ENCODE results near the gene BANK1. TPM values are rescaled to one million over a fixed set of nuclear protein-coding genes. Genes with fewer than 3 reads are reported as not detected.

The BANK1 gene
- total RNA-seq, 3 donors from 2014 or later, result 0.98 to 13.3 (median 2.0) TPM

- no peaks in the 10 kb centered on the region for H3K36me3 ChIP-seq
- H3K4me1 ChIP-seq, result no peaks in the 10 kb centered on the region
- DNase-seq (ENCODE audit: low spot score in 2 of 2), result no peak
- TF ChIP-seq POLR2A (IDR thresholded peaks at IDR 0.05) (no peak), POLR2AphosphoS5 (IDR thresholded peaks at IDR 0.05) (no peak)
- TF ChIP-seq, protein P1, sequence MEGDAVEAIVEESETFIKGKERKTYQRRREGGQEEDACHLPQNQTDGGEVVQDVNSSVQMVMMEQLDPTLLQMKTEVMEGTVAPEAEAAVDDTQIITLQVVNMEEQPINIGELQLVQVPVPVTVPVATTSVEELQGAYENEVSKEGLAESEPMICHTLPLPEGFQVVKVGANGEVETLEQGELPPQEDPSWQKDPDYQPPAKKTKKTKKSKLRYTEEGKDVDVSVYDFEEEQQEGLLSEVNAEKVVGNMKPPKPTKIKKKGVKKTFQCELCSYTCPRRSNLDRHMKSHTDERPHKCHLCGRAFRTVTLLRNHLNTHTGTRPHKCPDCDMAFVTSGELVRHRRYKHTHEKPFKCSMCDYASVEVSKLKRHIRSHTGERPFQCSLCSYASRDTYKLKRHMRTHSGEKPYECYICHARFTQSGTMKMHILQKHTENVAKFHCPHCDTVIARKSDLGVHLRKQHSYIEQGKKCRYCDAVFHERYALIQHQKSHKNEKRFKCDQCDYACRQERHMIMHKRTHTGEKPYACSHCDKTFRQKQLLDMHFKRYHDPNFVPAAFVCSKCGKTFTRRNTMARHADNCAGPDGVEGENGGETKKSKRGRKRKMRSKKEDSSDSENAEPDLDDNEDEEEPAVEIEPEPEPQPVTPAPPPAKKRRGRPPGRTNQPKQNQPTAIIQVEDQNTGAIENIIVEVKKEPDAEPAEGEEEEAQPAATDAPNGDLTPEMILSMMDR (IDR thresholded peaks at IDR 0.05), result no peak
- intact Hi-C loops (cut with DNase I; ENCODE audit: low total_unique reads), result no loop called here
- H3K4me3 ChIP-seq, result no peak overlapping the region
- H3K9me3 ChIP-seq, result no peaks in the 10 kb centered on the region
- H3K27ac ChIP-seq, result no peak overlapping the region
- no peaks in the 10 kb centered on the region for H3K27me3 ChIP-seq
These were observed 301.1 kb downstream of the BANK1 start for GRCh38 chr4:102091656-102092055.

GRCh38 chr4:102094481-102094880, 304.0 kb downstream of the BANK1 start:
- Histone ChIP-seq H3K27me3 (no peaks in the 10 kb centered on the region), H3K9me3 (no peaks in the 10 kb centered on the region), H3K4me1 (no peaks in the 10 kb centered on the region), H3K27ac (no peak overlapping the region), H3K36me3 (no peaks in the 10 kb centered on the region), H3K4me3 (no peak overlapping the region)
- intact Hi-C loops (cut with DNase I; ENCODE audit: low total_unique reads), result no loop called here
- TF ChIP-seq, protein P1 (IDR thresholded peaks at IDR 0.05), result no peak
- TF ChIP-seq POLR2AphosphoS5 (IDR thresholded peaks at IDR 0.05) (no peak), POLR2A (IDR thresholded peaks at IDR 0.05) (no peak)
- DNase-seq (ENCODE audit: low spot score in 2 of 2), result no peak

DNA sequence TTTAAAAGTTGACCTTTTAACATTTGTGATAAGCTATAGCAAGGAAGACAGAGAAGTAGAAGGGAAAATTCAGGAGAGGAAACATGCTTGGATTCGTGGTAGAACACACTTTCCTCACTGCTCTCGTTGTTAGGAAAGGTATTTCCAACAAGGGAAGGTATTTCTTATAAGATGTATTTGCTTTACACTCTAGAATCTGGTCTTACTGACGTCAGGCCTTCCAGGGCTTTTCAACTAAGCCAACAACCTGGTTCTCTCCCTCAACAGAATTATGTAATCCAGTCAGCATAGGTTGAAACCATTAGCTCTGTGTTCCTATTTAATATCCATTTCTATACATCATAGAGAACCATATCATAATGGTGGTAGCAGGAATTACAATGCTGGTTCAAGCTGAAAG, 312.8 kb downstream of the BANK1 start:
- Histone ChIP-seq H3K4me1 (no peaks in the 10 kb centered on the region), H3K36me3 (no peaks in the 10 kb centered on the region), H3K27me3 (no peaks in the 10 kb centered on the region), H3K9me3 (peaks cover 17 to 19% of the 10 kb centered on the region in 2 donors), H3K4me3 (no peak overlapping the region), H3K27ac (no peak overlapping the region)
- intact Hi-C loops (cut with DNase I; ENCODE audit: low total_unique reads), result no loop called here
- DNase-seq (ENCODE audit: low spot score in 2 of 2), result no peak
- TF ChIP-seq POLR2A (IDR thresholded peaks at IDR 0.05) (no peak), POLR2AphosphoS5 (IDR thresholded peaks at IDR 0.05) (no peak)
- TF ChIP-seq, protein P1 (IDR thresholded peaks at IDR 0.05), result no peak

DNA sequence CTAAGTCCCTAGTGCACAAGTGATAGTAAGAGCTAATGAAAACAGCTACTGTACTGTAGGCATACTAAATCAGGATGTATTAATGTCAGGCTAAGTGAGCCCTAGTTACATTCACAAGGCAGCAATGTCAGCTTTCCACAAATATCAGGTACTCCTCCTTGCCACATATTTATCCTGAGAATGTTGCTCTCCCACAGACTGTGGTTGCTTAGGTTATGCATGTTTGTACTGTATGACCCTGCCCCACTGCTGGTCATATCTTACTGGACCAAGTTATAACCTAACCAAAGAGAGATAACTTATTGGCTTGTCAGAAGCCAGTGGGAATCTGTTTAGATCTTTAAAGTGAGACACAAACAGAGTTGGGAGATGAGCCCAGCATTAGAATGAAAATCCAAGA, 313.7 kb downstream of the BANK1 start:
- no peak overlapping the region for H3K27ac ChIP-seq
- intact Hi-C loops (cut with DNase I; ENCODE audit: low total_unique reads), result no loop called here
- no peaks in the 10 kb centered on the region for H3K36me3 ChIP-seq
- H3K27me3 ChIP-seq, result no peaks in the 10 kb centered on the region
- H3K4me3 ChIP-seq, result no peak overlapping the region
- DNase-seq (ENCODE audit: low spot score in 2 of 2), result no peak
- peaks cover 17 to 19% of the 10 kb centered on the region in 2 donors for H3K9me3 ChIP-seq
- TF ChIP-seq, protein P1 (IDR thresholded peaks at IDR 0.05), result no peak
- TF ChIP-seq POLR2AphosphoS5 (IDR thresholded peaks at IDR 0.05), result no peak
- TF ChIP-seq POLR2A (IDR thresholded peaks at IDR 0.05), result no peak
- no peaks in the 10 kb centered on the region for H3K4me1 ChIP-seq

DNA sequence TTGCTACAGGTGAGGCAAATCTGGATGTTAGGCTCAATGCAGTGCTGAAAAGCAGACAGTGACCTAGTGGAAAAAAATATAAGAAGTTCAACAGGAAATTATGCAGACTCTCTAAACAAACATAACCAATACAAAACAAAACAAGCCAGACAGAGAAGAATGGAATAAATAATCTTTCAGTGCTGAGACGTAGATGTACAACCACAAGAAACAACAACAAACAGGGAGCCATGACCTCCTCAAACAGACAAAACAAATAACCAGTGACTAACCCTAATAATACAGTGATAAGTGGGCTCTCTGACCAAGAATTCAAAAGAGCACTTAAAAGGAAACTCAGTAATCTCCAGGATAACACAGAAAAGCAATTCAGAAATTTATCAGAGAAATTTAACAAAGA, 315.5 kb downstream of the BANK1 start:
- Histone ChIP-seq H3K4me1 (no peaks in the 10 kb centered on the region), H3K9me3 (peaks cover 17 to 19% of the 10 kb centered on the region in 2 donors), H3K36me3 (no peaks in the 10 kb centered on the region), H3K27me3 (no peaks in the 10 kb centered on the region), H3K27ac (no peak overlapping the region), H3K4me3 (no peak overlapping the region)
- DNase-seq (ENCODE audit: low spot score in 2 of 2), result no peak
- intact Hi-C loops (cut with DNase I; ENCODE audit: low total_unique reads), result no loop called here
- TF ChIP-seq POLR2AphosphoS5 (IDR thresholded peaks at IDR 0.05) (no peak), POLR2A (IDR thresholded peaks at IDR 0.05) (no peak)
- TF ChIP-seq, protein P1 (IDR thresholded peaks at IDR 0.05), result no peak

Data from breast epithelium (tissue), 4 donors.